ENCODE results near the gene ERC1.

ERC1 gene

DNA sequence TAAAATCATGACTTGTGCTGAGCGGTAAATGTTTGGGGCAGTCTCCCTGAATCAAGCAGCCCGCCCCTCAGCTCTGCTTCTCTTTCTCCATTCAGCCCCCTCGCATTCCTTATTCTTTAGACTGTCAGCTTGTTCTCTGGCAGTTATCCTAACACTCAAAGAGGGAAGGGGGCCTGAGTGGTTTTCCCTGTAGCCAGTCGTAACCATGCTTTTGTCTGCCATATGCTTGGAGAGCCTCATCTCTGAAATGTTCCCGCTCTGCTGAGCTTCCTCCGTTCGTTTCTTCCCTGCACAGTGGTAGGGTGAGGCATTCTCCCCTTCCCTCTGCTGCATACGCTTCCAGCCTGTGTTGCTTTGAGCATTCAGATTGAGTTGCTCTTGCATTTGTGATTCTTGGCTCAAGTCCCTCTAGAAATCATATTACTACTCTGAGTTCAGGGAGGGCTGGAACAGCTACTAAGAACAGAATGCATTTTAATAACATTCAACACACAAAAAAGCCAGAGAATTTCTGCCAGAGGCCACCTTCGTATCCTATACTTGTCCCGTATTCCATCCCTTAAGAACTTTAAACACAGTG, 483.6 kb downstream of the ERC1 start:
- DNase-seq (ENCODE audit: low read depth, low spot score): no peak

DNA sequence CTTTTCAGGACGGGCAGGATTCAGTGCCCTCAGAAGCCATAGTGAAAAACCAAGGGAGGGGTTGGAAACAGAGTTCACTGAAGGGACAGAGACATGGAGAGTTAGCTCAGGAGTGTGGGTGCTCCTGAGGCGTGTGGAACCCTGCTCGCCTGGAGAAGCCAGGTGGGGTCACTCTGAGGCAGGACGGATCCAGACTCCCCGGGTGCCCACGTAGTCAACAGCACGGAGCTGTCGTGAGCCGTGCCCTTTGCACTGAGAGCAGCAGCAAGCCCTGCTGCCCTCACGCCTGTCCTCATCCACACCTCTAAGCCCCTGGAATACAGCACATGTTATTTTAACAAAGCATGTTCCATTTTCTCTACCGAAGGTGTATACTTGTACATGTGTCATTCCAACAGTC, 488.6 kb downstream of the ERC1 start:
- DNase-seq (ENCODE audit: low read depth, low spot score): no peak

DNA sequence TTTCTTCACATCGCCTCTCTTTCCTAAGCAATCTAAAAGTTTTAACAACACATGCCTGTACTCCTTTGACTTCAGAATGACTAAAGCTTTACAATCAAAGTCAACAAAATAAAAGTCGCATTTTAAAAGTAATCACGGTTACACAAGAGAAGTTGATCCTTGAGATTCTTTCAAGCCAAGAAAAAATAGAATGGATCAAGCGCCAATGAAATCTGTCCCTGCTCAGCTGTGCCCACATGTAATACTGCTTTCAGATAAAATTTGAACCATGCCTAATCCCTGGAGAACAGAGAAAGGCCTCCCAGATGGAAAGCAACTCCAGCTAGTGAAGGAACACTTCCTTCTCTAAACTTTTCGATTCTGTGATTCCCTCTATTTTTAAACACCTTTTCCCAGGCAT, 490.3 kb downstream of the ERC1 start:
- no peak for DNase-seq (ENCODE audit: low read depth, low spot score)

DNA sequence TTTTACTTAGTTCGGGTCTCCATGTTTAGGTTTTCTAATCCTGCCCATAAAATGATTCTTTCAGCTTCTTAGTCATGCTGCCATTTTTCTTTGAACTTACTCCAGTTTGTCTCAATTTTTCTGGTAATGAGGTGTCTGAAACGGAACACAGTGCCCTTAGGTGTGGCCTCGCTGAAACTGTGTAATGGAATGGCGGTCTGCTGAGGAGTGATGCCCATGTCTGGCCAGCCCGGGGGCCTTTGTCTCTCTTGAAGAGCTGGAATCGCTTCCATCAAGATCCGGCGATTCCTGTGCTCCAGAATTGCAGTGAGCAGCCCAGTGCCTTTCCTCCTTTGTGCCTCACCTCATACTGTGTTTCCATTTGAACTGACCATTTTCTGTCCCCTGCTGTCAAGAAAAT, 490.9 kb downstream of the ERC1 start:
- no peak for DNase-seq (ENCODE audit: low read depth, low spot score)

DNA sequence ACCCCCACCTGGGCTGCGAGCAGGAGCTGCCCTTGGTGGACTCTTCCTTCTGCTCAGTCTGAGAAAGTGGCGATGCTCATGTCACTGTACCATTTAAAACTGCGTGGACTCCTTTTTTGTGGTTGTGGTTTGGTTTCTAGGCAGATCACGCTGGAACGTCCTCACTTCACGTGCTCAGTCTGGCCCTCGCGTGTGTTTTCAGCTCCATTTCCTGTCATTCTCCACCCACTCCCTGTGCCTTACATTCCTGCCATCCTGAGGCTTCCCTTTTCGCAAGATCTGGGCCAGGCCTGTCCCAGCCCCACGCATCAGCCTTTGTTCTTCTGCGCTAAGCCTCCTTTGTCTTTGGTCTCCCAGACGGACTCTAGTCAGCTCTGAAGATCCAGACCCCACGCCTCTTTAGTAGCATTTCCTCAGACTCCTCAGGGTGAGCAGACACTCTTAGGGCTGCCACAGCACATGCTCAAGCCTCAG, 497.9 kb downstream of the ERC1 start:
- DNase-seq (ENCODE audit: low read depth, low spot score): no peak

DNA sequence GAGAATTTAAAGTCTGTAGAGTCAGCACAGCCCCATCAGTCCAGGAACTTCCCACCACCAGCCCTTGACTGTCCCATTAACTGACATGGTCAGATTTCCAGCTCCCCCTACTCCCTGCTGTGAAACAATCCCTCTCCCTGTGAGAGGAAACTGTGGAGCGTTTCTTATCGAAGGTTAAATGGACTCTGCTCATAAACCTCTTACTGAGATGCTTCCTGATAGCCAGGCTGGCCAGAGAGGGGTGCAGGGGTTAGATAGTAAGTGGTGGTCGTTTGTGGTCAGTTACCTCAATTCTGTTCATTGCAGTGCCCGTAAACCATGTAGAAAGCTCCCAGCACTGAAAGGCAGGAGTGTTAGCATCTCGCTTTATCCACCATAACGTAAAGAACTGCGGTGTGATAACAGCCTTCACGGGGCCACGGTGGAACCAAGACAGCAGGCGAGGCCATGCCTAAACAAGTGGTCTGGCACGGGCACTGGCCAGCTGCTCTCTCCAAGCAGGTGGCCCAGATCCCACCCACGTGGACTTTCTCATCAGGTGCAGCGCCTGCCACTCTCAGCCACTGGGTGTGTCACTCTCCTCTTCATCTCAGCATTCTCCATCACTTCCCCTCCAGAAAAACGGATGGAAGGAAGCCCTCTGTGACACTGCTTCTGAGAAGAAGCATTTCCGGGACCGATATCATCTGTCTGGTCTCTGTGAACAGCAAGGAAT, 501.1 kb downstream of the ERC1 start:
- DNase-seq (ENCODE audit: low read depth, low spot score): no peak

- no peak for DNase-seq (ENCODE audit: low read depth, low spot score)
Measured at GRCh38 chr12:1493781-1494565, 502.9 kb downstream of the ERC1 start.

DNA sequence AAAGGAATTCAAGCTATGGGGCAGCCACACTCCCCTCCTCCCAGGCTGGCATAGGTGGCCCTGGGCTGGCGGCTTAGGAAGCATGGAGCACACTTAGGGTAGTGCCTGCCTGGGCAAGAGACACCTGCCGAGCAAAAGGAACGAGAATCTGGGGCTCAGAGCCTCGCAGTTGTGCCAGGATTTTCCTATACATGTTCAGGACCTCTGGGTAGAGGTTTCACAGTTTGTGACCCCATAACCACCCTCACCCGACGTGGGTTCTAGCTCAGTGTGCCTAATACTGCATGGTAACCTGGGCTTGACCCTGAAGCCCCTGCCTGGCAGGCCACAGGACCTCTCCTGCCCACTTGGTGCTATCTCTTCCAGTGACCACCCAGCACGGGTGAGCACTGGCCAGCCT, 503.8 kb downstream of the ERC1 start:
- no peak for DNase-seq (ENCODE audit: low read depth, low spot score)

DNA sequence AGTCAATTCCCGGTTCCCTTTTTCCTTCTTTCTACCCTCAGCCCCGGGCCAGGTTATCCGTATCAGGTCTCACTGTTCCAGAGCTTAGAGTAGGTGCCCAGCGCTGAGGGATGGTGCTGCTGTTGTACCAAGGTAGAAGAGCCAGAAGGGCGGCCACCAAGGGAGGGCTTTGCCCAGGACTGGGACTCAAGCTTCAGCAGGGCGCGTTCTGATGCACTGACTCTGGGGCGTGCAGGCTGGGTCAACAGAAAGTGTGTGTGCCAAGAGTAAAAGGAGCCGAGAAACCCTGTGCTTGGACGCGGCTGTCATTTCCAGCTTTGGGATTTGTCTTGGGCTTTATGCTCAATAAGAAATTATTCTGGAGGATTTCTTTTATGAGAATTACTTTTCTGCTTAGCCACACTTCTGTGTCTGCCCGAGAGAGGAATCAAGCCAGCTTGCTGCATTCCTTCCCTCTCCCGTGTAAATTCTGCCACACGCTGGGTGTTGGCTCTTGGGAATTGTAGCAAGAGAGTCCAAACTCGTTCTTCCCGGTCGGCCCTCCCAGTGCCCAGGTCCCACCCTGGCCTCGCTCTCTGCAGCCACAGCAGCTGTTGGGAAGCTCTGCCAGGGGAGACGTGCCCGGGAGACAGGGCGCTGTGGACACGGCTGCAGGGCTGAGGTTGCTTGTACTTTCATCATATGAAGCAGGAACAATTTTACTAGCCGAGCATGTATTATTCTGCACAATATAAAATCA, 505.3 kb downstream of the ERC1 start:
- no peak for DNase-seq (ENCODE audit: low read depth, low spot score)

- no peak for DNase-seq (ENCODE audit: low read depth, low spot score)
Measured at GRCh38 chr12:1497161-1497560, 506.1 kb downstream of the ERC1 start.

- DNase-seq (ENCODE audit: low read depth, low spot score): no peak
Measured at GRCh38 chr12:1498199-1498740, 507.2 kb downstream of the ERC1 start.

- no peak for DNase-seq (ENCODE audit: low read depth, low spot score)
Measured at GRCh38 chr12:1499351-1499750, 508.3 kb downstream of the ERC1 start.

DNA sequence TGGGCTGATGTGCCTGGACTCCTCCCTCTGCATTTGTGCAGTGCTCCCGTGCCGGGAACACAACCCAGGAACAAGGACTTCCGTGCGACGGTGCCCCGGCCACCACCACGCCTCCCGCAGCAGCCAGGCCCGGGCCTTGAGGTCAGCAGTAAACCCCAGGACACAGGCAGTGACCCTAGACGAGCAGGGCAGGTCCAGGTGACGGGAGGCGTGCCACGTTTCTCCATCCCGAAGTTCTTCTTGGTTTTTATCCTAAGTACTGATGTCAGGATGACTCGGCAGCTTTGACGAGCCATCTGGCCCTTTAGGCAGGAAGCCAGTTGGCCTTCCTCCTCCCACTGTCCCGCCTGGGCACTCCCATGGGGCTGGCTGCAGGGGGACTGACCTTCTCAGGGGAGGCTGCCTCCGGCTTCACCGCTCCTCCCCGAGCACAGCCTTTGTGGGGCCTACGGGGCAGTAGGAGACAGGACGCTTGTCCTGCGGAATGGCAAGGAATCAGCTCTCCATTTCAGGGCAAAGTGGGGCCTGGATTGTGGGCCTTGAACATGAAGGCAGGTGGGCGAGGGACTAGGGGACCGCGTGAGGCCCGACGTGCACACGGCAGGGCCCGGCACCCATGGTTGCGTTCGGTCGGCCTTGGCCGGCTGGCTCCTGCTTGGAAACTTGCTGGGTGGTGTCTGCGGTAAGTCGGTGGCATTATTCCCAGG, 509.2 kb downstream of the ERC1 start:
- no peak for DNase-seq (ENCODE audit: low read depth, low spot score)

- no peak for DNase-seq (ENCODE audit: low read depth, low spot score)
Measured at GRCh38 chr12:1501001-1501400, 510.0 kb downstream of the ERC1 start.

DNA sequence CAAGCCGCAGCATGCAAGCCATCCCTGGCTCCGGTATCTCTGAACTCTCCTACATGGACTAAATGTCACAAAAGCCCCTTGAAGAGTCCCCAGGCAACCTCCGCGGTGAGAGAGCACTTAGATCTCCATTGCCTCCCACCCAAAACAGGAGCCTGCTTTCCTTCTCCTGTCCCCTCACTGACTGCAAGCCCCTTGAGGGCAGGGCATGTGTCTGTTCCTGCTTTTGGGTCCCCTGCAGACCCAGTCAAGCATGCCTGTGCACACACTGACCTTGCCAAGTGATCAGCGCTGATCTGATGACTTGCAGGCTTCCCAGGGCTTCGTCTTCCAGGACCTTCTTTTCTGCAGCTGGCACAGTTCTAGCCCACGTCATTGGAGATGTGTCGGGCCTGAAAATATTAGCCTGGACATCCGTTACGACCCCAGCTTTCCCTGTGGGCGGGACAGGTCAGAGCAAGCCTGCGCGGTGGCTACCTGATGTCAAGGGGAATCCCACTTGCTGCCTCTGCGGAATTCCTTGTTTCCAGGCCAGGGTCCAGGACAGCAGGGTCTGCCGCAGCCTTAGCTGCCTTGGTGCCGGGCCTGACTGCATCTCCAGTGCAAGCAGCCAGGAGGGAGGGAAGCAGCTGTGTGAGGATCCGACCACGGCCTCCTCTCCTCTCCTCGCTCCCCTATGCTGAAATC, 510.8 kb downstream of the ERC1 start:
- DNase-seq (ENCODE audit: low read depth, low spot score): no peak

- DNase-seq (ENCODE audit: low read depth, low spot score): no peak
Measured at GRCh38 chr12:1502379-1502720, 511.3 kb downstream of the ERC1 start.

GRCh38 chr12:1502831-1503230, 511.8 kb downstream of the ERC1 start:
- no peak for DNase-seq (ENCODE audit: low read depth, low spot score)

DNA sequence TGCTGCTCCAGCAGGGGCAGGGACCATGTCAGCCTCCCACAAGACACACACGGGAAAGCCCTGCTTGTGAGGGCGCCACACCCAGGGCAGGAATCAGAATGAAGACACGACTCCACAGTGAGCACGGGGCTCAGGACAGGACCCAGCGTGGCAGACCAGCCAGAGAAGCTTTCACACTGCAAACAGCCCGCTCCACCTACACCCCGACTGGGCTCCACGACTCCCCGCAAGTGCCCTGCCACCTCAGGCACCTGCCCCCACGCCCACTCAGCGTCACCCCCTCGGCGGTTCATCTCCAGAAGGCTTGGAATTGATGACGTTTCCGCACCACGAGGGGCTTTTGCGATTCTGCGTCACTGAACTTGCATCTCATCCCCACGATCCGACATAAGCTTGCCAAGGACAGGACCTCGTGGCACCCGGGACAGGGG, 512.3 kb downstream of the ERC1 start:
- DNase-seq (ENCODE audit: low read depth, low spot score): no peak

DNA sequence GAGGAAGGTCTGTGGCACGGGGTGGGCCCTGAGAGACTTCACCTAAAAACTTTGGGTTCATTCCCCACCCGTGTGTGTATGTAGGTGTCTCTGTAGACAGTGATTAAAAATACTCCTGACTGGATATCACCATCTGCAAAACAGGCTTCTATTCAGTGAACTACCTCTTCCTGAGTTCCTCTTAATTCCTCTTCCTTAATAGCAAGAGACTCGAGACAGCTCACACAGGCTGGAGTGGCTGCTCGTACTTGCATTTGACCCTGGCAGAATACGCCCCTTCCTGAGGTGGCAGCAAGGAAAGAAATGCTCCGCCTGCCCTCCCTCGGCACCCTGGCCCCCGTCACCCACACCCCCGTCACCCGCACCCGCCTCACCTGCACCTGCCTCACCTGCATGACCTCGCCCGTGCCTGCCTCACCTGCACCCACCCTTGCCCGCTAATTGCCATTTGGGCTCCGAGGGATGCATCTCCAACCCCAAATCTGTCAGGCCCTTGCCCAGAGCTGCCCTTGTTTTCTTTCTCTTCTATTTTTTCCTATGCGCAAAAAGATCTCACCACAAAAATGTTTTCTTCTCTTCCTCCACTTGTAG, 513.4 kb downstream of the ERC1 start:
- no peak for DNase-seq (ENCODE audit: low read depth, low spot score)

DNA sequence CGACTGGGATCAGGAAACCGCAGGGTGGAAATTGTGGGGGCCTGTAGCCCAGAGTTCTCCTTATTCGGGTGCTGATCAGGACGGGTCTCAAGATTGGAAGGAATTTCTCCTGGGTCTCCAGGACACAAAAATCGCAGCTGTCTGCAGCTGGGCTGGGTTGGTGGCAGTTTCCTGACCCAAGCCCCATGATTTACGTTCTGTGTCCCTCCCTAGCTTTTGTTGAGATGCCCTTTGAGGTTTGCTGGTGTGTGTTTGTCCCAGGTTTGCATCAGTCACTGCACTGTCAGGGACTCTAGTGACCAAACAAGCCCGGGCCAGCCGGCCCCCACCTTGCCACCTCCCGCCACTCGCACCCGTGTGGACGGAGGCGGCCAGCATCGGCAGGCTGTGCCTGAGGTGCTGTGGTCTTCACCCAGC, 513.9 kb downstream of the ERC1 start:
- no peak for DNase-seq (ENCODE audit: low read depth, low spot score)

All from activated CD4-positive, CD25-positive, alpha-beta regulatory T cell treated with anti-CD3 and anti-CD28 coated beads, Interleukin-2, amount 50 U/mL, for 16 hours (primary cell).